NCI-H2029 treated with DMSO at 0.1 percent for 48 hours (cell line): ENCODE data around the gene LASP1.
"Not testable (repeated sequence)": the region's sequence is repeated elsewhere in the genome, so short reads cannot be mapped to it uniquely, and the experiment has no call there.

ENCODE experiments used
- DNase-seq: peaks from one replicate; lab custom pipeline; 2025; lab: John Stamatoyannopoulos, UW

The LASP1 gene

DNA sequence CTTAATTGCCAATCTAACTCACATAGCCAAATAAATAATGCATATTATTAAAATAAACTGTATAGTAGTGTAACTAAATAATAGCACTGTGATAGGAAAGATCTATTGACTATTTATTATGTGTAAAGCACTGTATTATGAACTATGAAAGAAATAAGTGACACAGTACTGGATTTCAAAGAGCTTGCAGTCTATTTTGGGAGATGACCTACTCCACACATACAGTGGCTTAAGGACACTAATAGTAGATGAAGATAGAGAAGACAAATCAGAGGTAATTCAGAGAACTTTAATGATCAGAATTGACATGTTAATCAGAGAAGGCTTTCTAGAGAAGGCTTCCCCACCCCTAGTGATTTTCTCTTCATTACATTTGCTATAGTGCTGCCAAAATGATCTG is 70.1 kb downstream of the LASP1 start:
- no peak for DNase-seq

DNA sequence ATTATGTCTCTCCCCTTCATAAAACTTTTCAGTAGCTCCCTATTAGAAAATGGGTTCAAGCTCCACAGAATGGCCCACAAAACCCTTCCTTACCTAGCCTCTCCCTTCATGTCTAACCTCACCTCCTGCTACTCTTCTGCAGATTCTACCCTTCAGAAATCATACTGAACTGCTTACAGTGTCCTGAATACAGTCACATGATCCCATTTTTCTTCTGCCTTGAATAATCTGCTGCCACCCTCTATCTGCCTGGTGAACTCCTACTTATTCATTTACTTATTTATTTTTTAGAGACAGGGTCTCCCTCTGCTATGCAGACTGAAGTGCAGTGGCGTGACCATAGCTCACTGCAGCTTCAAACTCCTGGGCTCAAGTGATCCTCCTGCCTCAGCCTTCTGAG is 70.5 kb downstream of the LASP1 start:
- DNase-seq, result no peak

DNA sequence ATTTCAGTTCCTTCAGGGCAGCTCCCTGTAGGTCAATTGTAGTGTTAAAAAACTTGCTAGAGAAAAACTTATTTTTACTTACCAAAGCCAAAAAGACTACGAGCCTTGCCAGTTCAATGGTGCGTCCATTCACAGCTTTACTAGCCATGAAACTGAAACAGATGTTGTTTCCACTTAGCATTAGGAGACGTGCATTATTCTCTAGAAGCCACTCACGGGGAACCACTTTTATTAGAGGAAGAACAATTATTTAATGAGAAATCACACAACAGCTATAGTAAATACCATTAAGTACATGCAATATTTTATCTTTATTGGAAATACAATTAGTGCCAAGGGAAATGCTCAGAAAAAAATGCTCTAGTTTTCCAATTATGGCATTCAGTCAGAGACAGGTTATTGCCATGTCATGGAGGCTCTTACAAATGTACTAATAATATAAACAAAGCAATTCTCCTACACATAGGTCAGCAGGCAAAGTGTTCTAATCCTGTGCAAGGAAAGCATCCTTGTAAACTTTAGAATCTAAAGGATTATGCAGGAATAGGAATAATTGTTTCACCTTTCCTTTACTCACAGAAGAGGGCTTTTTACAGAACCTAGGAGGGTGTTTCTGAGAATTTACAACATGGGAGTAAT is 73.0 kb downstream of the LASP1 start:
- no peak for DNase-seq

DNA sequence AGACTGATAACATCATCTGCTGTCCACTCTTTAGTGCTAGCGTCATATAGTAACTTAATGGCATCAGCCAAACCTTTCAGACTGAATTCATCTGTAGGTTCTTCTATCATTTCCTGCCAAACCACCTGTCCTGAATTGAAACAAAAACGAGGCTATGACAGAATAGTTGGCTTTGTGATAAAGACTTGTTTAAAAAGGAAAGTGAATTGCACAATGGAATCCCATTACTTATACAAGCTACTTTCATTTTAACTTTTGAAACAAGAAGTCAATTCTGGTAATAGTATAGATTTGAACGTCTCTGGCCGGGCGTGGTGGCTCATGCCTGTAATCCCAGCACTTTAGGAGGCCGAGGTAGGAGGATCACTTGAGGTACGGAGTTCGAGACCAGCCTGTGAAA is 73.7 kb downstream of the LASP1 start:
- DNase-seq, result no peak

DNA sequence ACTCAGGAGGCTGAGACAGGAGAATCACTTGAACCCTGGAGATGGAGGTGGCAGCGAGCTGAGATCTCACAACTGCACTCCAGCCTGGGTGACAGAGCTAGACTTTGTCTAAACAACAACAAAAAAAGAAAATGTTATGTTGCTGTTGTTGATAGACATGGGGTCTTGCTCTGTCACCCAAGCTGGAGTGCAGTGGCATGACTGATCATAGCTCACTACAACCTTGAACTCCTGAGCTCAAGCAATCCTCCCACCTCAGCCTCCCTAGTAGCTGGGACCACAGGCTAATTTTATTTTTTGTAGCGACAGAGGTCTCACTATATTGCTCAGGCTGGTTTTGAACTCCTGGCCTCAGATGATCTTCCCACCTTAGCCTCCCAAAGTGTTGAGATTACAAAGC is 77.3 kb downstream of the LASP1 start:
- DNase-seq, result no peak

DNA sequence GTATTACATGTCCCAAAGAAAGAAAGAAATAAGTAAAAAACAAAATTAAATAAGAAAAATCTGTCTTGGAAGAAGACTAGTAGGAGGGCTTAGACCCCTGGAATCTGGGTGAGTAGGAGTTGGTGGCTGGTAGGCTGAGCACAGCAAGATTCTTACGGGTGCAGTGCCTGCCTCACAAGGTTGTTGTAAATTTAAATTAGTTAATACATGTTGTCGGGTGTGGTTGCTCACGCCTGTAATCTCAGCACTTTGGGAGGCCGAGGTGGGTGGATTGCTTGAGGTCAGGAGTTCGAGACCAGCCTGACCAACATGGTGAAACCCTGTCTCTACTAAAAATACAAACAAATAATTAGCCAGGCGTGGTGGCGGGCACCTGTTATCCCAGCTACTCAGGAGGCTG is 83.9 kb downstream of the LASP1 start:
- not testable (repeated sequence) for DNase-seq

DNA sequence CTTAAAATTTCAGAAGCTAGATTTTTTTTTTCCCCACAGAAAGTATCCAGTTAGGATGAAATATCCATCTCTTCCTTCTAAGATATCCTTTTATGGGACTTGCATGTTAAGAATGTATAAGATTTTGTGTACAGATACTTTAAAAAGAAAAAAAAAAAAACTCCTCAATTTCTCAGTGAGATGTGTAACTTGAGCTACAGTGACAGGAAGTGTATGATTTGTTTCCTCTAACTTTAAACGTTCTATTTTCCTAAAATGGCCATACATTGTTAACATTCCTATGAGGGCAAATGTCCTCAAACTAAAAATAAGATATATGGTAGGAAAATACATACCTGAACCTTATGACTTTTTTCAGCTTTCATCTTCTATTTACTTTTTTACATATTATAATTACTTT is 88.5 kb downstream of the LASP1 start:
- no peak for DNase-seq

DNA sequence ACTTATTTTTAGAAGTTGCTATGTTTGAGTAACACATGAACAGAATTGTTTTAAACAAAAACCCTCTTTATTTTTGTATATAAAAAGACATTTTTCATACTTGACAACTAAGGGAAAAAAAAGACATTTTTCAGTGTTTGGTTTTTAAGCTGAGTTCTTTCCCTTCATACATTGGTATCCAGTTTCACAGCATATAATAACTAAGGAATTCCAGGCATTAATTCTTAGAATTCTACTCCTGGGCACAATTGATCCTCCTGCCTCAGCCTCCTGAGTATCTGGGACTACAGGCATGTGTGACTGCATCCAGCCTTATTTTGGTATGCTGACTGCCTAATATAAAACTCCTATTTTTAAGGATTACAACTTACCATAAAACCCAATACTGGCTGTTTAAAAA is 88.9 kb downstream of the LASP1 start:
- DNase-seq, result no peak

DNA sequence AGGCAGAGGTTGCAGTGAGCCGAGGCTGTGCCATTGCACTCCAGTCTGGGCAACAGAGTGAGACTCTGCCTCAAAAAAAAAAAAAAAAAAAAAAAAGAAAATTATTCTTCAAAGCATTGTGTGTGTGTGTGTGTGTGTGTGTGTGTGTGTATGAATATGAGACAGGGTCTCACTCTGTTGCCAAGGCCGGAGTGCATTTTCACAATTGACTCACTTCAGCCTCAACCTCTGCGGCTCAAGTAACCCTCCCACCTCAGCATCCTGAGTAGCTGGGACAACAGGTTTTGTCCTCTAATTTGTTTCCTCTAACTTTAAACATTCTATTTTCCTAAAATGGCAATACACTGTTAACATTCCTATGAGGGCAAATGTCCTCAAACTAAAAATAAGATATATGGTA is 89.7 kb downstream of the LASP1 start:
- no peak for DNase-seq

DNA sequence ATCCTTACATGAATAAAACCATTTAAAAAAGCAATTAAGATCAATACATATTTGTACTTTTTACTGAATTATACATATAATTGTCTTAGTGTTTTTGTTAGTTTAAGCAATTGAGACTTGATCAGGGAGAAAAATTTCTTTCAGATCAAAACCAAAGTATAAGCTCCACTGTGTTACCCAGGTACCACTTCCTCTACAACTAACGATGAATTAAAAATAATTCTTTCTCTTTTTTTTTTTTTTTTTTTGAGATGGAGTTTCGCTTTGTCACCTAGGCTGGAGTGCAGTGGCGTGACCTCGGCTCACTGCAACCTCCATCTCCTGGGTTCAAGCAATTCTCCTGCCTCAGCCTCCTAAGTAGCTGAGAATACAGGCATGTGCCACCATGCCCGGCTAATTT is 90.5 kb downstream of the LASP1 start:
- DNase-seq, result no peak

DNA sequence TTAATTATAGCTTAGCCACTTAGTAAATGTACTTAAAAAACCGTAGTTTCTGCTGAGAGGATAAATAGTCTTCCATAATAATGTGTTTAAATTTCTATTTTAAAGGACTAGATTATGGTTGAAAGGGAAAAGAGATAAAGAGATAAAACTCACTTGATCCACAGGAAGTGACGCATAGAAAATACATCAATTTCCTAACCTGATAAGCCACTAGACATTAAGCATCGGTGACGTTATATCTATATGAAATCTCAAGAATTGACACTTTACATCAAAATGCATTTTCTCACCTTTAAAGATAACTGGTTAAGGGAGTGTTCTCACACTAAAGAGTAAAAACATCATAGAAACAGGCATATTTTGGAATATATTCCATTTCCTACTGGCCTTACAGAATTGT is 91.6 kb downstream of the LASP1 start:
- no peak for DNase-seq

DNA sequence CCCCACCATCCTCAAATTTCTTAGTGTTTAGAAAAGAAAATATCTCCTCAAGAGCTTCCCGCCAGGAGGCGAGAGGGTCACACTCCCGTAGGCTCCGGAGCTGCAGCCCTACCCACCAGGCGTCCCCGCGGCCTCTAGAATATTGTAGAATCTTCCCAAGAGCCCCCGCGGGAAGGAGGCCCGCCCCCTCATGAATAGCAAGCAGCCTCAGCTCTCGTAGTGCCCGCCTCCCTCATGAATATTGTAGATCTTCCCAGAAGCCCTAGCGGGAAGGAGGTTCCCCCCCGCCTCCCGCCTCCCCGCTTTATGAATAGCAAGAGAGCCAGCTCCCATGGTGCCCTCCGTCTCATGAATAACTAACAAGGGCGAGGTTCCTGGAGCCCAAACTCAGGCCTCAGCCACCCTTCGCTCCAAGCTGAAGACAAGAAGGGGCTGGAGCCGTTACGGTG is 97.5 kb downstream of the LASP1 start, which contains the start of gene FBXO47:
Gene FBXO47 (minus strand): TSS at position 114 of the 449 bp plus-strand sequence. CDS start 4,378 bp downstream, outside the sequence.
- DNase-seq, result peak; percentile 18

DNA sequence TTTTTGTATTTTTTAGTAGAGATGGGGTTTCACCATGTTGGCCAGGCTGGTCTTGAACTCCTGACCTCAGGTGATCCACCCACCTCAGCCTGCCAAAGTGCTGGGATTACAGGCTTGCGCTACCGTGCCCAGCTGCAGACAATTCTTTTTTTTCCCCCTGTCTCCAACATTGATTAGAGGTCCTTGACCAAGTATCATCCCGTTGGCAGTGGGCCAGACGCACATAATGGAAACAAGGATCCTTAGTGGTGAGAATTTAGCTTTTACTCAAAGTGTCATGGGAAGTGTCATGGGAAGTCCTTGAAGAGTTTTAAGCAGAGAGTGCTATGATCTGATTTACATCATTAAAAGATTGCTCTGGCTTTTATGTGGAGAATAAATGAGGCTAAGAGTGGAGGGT is 99.4 kb downstream of the LASP1 start:
- no peak for DNase-seq

DNA sequence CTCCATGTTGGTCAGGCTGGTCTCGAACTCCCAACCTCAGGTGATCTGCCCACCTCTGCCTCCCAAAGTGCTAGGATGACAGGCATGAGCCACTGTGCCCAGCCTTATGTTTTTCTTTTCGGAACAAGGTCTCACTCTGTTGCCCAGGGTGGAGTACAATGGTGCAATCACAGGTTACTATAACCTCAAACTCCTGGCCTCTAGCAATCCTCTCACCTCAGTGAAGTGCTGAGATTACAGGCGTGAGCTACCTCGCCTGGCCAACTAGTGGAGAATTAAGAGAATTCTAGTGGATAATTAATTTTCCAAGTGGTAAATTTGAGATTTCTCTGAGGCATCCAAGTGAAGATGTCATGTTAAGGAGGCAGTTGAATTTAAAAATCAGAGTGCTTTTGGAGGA is 100.3 kb downstream of the LASP1 start:
- DNase-seq, result no peak

DNA sequence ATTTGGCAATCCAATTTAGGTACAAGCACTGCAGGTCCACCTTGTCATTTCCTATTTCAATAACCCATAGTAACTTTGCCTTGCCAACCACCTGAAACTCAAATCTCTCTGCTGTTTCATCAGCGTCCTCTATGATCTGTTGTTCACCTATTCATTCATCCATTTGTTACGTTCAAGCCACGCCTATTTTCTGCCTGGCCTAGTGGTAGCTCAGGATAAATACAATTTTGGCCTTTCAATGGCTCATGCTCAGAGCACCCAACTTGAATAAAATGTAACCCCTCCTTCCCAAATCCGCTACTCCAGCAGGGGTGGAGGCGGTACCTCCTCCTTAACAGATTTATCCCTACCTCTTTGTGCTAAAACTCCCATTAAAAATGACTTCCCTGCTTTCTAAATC is 100.9 kb downstream of the LASP1 start:
- no peak for DNase-seq
